EL (cell line): ENCODE results near the gene KRT16.
"Not testable (repeated sequence)": the region's sequence is repeated elsewhere in the genome, so short reads cannot be mapped to it uniquely, and the experiment has no call there.

Experiments
- DNase-seq: peaks from one replicate; pipeline ENCODE4 v3.0.0-alpha.2; 2016

KRT16 gene

DNA sequence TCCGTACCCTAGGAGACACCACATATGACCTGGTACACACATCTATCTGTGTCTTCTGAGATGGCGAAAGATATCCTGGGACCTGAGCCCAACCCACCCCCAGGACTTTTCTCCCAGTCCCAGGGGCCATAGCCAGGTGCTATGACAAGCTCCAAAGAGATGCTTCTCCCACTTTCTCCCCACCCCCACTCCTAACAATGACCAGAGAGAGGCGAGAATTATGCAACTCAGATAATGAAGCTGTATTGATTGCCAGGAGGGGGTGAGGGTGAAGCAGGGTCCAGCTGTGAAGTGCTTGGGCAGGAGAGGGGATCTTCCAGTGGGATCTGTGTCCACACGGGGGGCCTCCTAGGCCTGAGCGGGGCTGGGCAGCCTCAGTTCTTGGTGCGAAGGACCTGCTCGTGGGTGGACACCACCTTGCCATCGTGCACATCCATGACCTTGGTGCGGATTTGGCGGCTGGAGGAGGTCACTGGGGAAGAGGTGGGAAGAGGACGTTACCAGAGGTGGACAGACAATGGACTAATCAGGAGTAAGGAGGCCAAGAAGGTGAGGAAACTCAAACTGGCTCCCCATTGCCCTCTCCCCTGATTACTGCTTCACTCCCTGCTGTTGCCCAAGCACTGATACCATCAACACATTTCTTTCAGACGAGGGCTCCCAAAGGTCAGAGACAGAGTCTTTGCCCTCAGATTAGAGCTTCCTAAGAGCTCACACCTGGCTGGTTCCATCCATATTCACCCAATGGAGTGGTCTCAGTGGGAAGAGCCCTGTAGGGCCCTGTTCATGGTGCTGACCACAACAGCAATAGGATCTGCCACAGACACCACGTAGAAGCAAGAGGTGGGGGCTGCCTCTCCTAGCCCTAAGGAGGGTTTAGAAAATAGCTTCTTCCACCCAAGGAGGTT, 30.3 kb downstream of the KRT16 start:
- not testable (repeated sequence) for DNase-seq

DNA sequence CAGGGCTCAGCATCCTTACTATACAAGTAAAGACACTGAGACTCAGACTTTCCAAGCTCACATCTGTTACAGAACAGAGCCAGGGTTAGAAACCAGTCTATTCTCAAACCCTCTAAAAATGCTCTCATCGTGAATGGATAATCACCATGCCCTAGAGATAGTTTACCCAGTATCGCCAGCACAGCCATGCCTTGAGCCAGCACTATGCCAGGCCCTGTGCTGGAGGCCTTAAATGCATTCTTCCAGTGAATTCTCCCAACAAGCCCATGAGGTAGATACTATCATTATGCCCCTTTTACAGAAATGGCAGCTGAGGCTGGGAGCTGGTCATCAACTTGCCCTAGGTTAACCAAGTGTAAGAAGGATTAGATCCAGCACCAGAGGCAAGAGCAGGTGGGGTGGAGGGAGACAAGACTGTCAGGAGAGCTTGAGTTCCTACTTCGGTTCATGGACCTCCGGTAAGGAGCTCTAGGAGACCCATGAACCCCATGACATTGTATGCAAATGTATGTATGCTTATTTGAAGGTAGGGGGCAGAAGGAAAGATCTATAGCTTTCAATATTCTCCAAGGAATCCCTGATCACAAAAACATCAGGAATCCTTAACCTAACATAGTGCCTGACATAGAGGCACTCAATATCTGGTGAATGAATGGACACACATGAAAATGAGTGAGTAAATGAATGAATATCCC, 31.1 kb downstream of the KRT16 start:
- no peak for DNase-seq

DNA sequence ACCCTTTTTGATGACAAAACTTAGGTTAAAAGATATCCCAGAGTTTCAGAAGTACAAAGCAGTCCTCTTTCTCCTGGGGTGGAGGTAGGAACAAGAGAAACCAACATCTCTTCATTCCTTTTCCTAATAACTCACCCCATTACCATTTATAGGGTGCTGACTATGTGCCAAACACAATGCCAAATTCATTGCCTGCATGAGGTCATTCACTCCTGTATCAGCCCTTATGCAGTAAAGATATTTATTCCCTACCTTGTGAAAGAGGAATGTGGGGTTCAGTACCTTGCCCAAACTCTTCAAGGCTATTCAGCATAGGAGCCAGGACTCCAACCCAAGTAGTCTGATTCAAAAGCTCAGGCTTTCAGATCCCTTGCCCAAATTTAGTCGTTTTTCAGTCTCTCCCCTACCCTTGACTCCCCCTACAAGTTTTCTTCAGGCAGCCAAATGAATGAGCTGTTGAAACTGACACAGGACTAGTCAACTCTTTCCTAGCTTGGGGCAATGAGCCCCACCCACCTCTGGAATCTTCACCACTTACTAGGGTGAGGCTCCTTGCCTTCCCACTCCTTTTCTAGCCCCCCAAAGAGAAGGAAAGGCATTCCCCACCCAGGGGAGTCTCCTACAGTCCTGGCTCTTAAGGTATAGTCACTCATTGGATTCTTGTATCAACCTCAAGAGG, 31.7 kb downstream of the KRT16 start:
- peak; percentile 23 for DNase-seq

GRCh38 chr17:41580244-41580575, 32.4 kb downstream of the KRT16 start:
- no peak for DNase-seq

- DNase-seq: peak; percentile 83
Observed at GRCh38 chr17:41579484-41580243, 32.9 kb downstream of the KRT16 start.

- DNase-seq: no peak
Observed at GRCh38 chr17:41578971-41579370, 33.6 kb downstream of the KRT16 start.

- no peak for DNase-seq
Observed at GRCh38 chr17:41578538-41578937, 34.0 kb downstream of the KRT16 start.

DNA sequence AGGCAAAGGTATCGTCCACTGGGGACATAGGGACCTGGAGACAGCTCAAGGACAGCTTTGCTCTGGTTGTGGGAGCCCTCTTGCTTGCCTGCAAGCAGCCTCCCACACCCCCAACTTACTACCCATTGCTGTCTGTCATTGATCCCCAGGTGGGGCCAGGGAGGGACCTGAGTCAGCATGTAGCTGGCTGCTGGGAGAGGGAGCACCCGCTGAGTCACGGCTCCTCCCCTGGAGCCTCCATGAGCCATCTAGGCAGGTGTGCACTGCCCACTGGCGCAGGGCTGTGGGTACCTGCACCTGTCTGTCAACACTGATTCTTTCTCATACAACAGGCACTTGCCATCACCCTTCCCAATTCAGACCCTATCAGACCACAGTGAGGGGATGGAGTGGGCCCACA, 35.8 kb downstream of the KRT16 start:
- not testable (repeated sequence) for DNase-seq

DNA sequence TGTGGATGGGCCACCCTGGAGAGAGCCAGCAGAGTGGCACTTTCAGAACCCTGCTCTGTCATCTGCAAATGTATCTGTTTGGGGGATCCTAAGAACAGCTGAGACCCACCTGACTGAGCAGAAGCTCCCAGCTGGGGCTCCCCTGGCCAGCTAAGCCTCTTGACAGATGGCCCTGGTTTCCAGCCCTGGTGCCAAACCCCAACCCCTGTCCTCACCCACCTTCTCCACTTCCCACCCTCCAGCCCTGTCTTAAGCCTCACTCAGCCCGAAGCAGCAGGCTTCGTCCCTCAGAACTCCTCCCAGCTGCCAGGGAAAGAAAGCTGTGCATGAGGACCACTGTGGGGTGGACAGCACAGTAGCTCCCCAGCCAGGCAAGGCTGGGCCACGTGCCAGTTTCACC, 37.2 kb downstream of the KRT16 start:
- no peak for DNase-seq

DNA sequence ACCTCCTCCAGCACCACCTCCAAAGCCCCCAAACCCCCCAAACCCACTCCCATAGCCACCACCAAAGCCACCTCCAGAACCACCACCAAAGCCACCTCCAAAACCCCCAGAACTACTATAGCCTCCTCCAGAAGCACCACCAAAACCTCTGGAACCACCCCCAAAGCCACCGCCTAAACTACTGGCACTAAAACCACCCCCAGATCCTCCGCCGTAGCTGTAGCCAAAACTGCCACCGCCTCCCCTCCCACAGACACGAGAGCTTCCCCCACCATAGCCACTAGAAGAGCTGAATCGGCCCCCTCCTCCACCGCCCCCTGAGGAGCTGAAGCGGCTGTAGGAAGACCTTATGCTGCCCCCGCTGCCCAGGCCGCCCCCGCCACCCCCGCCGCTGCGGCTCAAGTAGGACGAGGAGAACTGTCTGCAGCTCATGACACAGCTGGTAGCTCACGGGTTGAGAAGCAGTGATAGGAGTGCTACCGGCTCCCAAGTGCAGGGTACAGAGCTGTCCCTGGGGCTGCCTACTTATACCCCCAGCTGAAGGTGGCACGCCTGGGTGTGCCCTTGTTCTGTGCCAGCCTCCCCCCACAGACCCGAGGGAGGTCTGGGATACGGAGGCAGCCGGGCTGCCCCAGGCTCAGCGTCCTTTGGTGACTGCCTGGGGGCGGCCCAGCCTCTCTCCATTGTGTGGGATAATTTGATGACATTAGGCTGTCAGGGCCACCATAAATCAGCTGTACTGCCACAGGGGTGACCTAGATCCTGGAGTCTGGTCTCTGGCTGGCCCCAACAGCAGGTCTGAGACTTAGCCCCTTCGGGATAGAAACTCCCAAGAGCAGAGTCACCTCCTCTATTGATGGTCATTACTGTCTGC, 40.8 kb downstream of the KRT16 start, which contains the start of gene KRT9:
TSS of gene KRT9 (minus strand) at position 499 of the 874 bp plus-strand sequence. CDS start at position 432, 67 bp downstream.
- DNase-seq: no peak

DNA sequence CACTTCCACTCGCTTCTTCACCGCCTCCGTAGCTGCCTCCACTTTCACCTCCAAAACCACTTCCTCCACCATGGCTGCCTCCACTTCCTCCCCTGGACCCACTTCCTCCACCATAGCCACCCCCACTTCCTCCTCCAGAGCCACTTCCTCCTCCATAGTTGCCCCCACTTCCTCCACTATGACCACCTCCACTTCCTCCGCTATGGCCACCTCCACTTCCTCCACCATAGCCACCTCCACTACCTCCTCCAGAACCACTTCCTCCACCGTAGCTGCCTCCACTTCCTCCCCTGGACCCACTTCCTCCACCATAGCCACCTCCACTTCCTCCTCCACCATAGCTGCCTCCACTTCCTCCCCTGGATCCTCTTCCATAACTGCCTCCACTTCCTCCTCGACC, 45.2 kb downstream of the KRT16 start:
- DNase-seq: no peak

DNA sequence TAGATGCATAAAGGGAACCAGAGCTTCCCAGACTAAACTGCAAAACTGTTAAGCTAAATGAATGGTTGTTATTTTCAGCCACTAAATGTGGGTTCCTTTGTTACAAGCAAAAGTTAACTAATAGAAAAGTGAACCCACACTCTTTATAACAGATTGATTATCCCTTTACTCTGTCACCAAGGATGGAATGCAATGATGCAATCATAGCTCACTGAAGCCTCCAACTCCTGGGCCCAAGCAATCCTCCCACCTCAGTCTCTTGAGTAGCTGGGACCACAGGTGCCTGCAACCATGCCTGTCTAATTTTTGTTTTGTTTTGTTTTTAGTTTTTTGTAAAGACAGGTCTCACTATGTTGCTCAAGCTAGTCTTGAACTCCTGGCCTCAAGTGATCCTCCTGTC, 47.2 kb downstream of the KRT16 start:
- no peak for DNase-seq

DNA sequence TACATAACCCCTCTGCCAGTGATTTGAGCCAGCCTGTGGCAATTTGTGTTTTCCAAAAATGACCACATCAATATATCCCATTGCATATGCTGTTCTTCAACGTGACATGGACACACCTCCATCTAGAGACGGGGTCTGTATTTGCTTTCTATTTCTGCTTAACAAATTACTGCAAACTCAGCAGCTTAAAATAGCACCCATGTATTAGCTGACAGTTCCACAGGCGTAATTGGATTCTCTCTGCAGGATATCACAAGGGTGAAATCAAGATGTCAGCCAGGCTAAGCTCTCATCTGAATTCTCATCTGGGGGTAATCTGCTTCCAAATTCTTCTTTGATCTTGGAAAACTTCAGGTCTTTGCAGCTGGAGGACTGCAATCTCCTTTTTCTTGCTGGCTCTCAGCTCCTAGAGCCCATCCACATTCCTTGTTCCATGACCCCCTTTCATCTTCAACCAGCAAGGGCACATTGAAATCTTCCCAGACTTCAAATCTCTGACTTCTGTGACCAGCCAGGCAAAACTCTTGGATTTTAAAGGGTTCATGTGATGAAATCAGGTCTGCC, 48.9 kb downstream of the KRT16 start:
- no peak for DNase-seq

- no peak for DNase-seq
Observed at GRCh38 chr17:41561554-41561953, 51.0 kb downstream of the KRT16 start.
